SK-N-SH (cell line): Measurements from ENCODE around the gene ZDHHC14. TPM values are rescaled to one million over a fixed set of nuclear protein-coding genes. Genes with fewer than 3 reads are reported as not detected.

Experiments
- CTCF ChIA-PET: fragments of 300-600, 350-600 bp; formaldehyde crosslinking; extraction: SDS; loops from one replicate; lab custom pipeline; 2021; lab: Yijun Ruan, JAX
- POLR2A ChIA-PET: fragments of 350-600 bp; sonication (Branson Sonifier 250); formaldehyde crosslinking; extraction: SDS; loops from one replicate; lab custom pipeline; 2020; ENCODE audit warnings: antibody characterized with exemption, inconsistent platforms; lab: Yijun Ruan, JAX
- DNase-seq: peaks from one replicate; pipeline ENCODE4 v3.0.0; 2012
- H2AFZ ChIP-seq: fragments of 200-600 bp; sonication (generic); 2 replicates; pipeline ENCODE4 v1.8.1; 2016; ENCODE audit warnings: antibody characterized with exemption, mild to moderate bottlenecking, low read depth
- H3F3A ChIP-seq: fragments of 200-600 bp; sonication (generic); replicated peaks from 2 replicates; pipeline ENCODE3; 2016; ENCODE audit warnings: antibody characterized with exemption, mild to moderate bottlenecking; ENCODE audit not compliant: insufficient read depth
- H3K27ac ChIP-seq, 2 experiments: fragments of 200-500 bp in 1 of 2; fragments of 200-600 bp in 1 of 2; sonication (Bioruptor generic) in 1 of 2; sonication (generic), shearing (Covaris generic) in 1 of 2; 2 replicates each; pipeline versions ENCODE4 v1.5.1 to v1.6.1; 2014 to 2016; ENCODE audit warnings: low read depth in 2 of 2, inconsistent platforms in 1 of 2, low read length in 1 of 2, mild to moderate bottlenecking in 1 of 2, mixed read lengths in 1 of 2
- H3K27me3 ChIP-seq: fragments of 200-600 bp; sonication (generic), shearing (Covaris generic); 2 replicates; pipeline ENCODE4 v1.6.1; 2016; ENCODE audit warnings: mixed run types; ENCODE audit not compliant: insufficient read depth
- H3K36me3 ChIP-seq, 2 experiments: fragments of 200-500 bp in 1 of 2; fragments of 200-600 bp in 1 of 2; sonication (Bioruptor generic) in 1 of 2; sonication (generic) in 1 of 2; replicated peaks in 1 of 2; 2 replicates each; pipeline versions ENCODE3 to v1.5.1; 2014 to 2016; ENCODE audit warnings: low read length in 1 of 2, mild to moderate bottlenecking in 1 of 2; ENCODE audit not compliant: insufficient read depth in 2 of 2, control insufficient read depth in 1 of 2
- H3K4me1 ChIP-seq, 2 experiments: fragments of 200-500 bp in 1 of 2; fragments of 200-600 bp in 1 of 2; sonication (Bioruptor generic) in 1 of 2; sonication (generic), shearing (Covaris generic) in 1 of 2; 2 replicates each; pipeline versions ENCODE4 v1.5.1 to v1.6.1; 2014 to 2016; ENCODE audit warnings: low read depth in 1 of 2, low read length in 1 of 2, mixed run types in 1 of 2; ENCODE audit not compliant: insufficient read depth in 2 of 2, control insufficient read depth in 1 of 2
- H3K4me2 ChIP-seq: fragments of 200-600 bp; sonication (generic), shearing (Covaris generic); 2 replicates; pipeline ENCODE4 v1.6.1; 2017; ENCODE audit warnings: mixed run types
- H3K4me3 ChIP-seq, 2 experiments: fragments of 200-500 bp in 1 of 2; fragments of 200-600 bp in 1 of 2; sonication (Bioruptor generic) in 1 of 2; sonication (generic), shearing (Covaris generic) in 1 of 2; 2 replicates each; pipeline versions ENCODE4 v1.5.1 to v1.8.1; 2014 to 2016; ENCODE audit warnings: low read depth in 2 of 2, inconsistent platforms in 1 of 2, low read length in 1 of 2, mild to moderate bottlenecking in 1 of 2, mixed read lengths in 1 of 2, moderate library complexity in 1 of 2
- H3K79me2 ChIP-seq: fragments of 200-600 bp; sonication (generic); 2 replicates; pipeline ENCODE4 v1.8.1; 2017; ENCODE audit warnings: mild to moderate bottlenecking; ENCODE audit not compliant: insufficient read depth
- H3K9ac ChIP-seq: fragments of 200-600 bp; sonication (generic); 2 replicates; pipeline ENCODE4 v1.6.1; 2017; ENCODE audit warnings: mixed run types
- H3K9me2 ChIP-seq: fragments of 200-600 bp; sonication (generic); 2 replicates; pipeline ENCODE4 v1.6.1; 2017; ENCODE audit warnings: mixed run types
- H3K9me3 ChIP-seq: fragments of 200-600 bp; sonication (generic); 2 replicates; pipeline ENCODE4 v1.6.1; 2017; ENCODE audit warnings: mixed run types, mild to moderate bottlenecking, moderate library complexity
- H4K20me1 ChIP-seq: fragments of 200-600 bp; sonication (generic); 2 replicates; pipeline ENCODE4 v1.6.1; 2017; ENCODE audit warnings: mild to moderate bottlenecking, mixed run types; ENCODE audit not compliant: insufficient read depth
- ELF1 ChIP-seq: IDR thresholded peaks from 2 replicates; pipeline ENCODE4 v1.4.0; 2012
- GATA2 ChIP-seq: sonication (generic); formaldehyde crosslinking; IDR thresholded peaks from 2 replicates; pipeline ENCODE4 v1.5.0; 2020; ENCODE audit warnings: mild to moderate bottlenecking, missing genetic modification reagents
- MEF2A ChIP-seq: IDR thresholded peaks from 2 replicates; pipeline ENCODE4 v1.4.0; 2012; ENCODE audit warnings: low read depth, borderline replicate concordance
- NFIC ChIP-seq: IDR thresholded peaks from 2 replicates; pipeline ENCODE4 v1.4.0; 2012; ENCODE audit warnings: borderline replicate concordance
- NRF1 ChIP-seq: IDR thresholded peaks from 2 replicates; pipeline ENCODE4 v1.6.1; 2012; ENCODE audit warnings: low read depth, mild to moderate bottlenecking, low read length
- RCOR1 ChIP-seq: fragments of 150-350 bp; IDR thresholded peaks from 2 replicates; pipeline ENCODE4 v1.6.1; 2017; ENCODE audit warnings: antibody characterized with exemption, low read length
- REST ChIP-seq: IDR thresholded peaks from 2 replicates; pipeline ENCODE4 v1.6.1; 2012; ENCODE audit warnings: mild to moderate bottlenecking, low read depth, low read length, moderate library complexity
- SIN3A ChIP-seq: IDR thresholded peaks from 2 replicates; pipeline ENCODE4 v1.6.1; 2012; ENCODE audit warnings: low read depth, mild to moderate bottlenecking, low read length, moderate library complexity, borderline replicate concordance
- TEAD4 ChIP-seq: IDR thresholded peaks from 2 replicates; pipeline ENCODE4 v1.4.0; 2012; ENCODE audit warnings: mild to moderate bottlenecking, borderline replicate concordance; ENCODE audit not compliant: insufficient read depth
- YY1 ChIP-seq: IDR thresholded peaks from 2 replicates; pipeline ENCODE4 v1.4.0; 2012; ENCODE audit warnings: low read depth, mild to moderate bottlenecking
- ZBTB33 ChIP-seq: IDR thresholded peaks from 2 replicates; pipeline ENCODE4 v1.4.0; 2012; ENCODE audit warnings: low read depth, borderline replicate concordance
- WGBS: methylation state at CpG from one replicate; pipeline ENCODE4 v1.1.6; 2017; ENCODE audit warnings: low lambda C conversion rate; 5-methylcytosine and 5-hydroxymethylcytosine counted together
- polyA plus RNA-seq, 3 experiments: library from polyadenylated mRNA; depleted of rRNA; stranded (reverse); fragments of >200 nt; gene quantifications; 2 replicates each; pipeline ENCODE4 v1.2.3, GENCODE V29; 2012

ZDHHC14 gene
- polyA plus RNA-seq, 1 of the 3 experiments (the other 2 are of a cell fraction): 5.4 TPM

GRCh38 chr6:157520596-157521361 lies 139.8 kb downstream of the ZDHHC14 start:
- H3K27ac ChIP-seq: no peak overlapping the region
- no peak overlapping the region for H3K4me3 ChIP-seq
- H2AFZ ChIP-seq: no peak overlapping the region
- H3K9me3 ChIP-seq: no peaks in the 10 kb centered on the region
- no peak overlapping the region for H3K9ac ChIP-seq
- no peaks in the 10 kb centered on the region for H3K36me3 ChIP-seq
- no peak overlapping the region for H3K4me2 ChIP-seq
- WGBS: 88% methylated on average over 4 of the region's 6 CpGs
- H3K9me2 ChIP-seq: no peaks in the 10 kb centered on the region
- H3K4me1 ChIP-seq: no peaks in the 10 kb centered on the region
- no peaks in the 10 kb centered on the region for H3K79me2 ChIP-seq
- CTCF ChIA-PET: no interaction called here
- TF ChIP-seq MEF2A (no peak), ELF1 (no peak), RCOR1 (no peak), YY1 (no peak), TEAD4 (no peak), REST (no peak), SIN3A (no peak), GATA2 (CRISPR knock-in tag) (no peak), ZBTB33 (no peak), NFIC (no peak), NRF1 (no peak)
- TF ChIP-seq, all 33 proteins: peak for 0
- no peaks in the 10 kb centered on the region for H3K27me3 ChIP-seq
- DNase-seq: no peak
- no peaks in the 10 kb centered on the region for H4K20me1 ChIP-seq
- H3F3A ChIP-seq: no peaks in the 10 kb centered on the region
- POLR2A ChIA-PET: no interaction called here
